Measurements from ENCODE around the gene ZBTB49. TPM values are rescaled to one million over a fixed set of nuclear protein-coding genes. Genes with fewer than 3 reads are reported as not detected.
"Not testable (repeated sequence)": the region's sequence is repeated elsewhere in the genome, so short reads cannot be mapped to it uniquely, and the experiment has no call there.

ZBTB49 gene
- total RNA-seq, 1 experiment from 2014 or later = 6.6 TPM

DNA sequence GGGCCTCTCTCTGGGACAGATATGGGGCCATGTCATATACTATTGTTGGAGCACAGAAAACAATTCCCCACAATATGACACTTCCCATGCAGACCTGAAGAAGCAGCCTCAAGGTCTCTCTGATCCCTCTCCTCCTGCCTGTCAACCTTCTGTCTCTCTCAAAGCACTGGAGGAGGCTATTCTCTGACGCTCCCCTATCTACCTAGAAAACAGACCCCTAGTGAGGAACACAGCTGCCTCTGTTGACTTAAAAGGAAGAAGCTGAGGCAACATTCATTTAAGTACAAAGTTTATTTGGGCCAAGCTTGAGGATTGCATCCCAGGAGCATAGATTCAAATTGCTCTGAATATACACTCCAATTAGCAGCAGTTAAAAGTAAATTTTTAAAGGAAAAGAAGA is 57.5 kb downstream of the ZBTB49 start:
- intact Hi-C loops (cut with micrococcal nuclease; ENCODE audit: unreplicated experiment) = no loop called here
- H3K4me3 ChIP-seq (ENCODE audit: low read depth, low read length, poor library complexity, severe bottlenecking) = no peak overlapping the region
- no peaks in the 10 kb centered on the region for H3K27me3 ChIP-seq (replicated peaks; ENCODE audit: insufficient read depth, low read depth, low read length, poor library complexity)
- ChIA-PET POLR2A (ENCODE audit: low non-redundant PET) (interaction anchor here (0.7 kb wide), 1 partner anchor 1468 kb away, joined by 3 read pairs; no protein-coding TSS in a partner anchor), CTCF (no interaction called here)
- H3K4me1 ChIP-seq (ENCODE audit: insufficient read depth, low read length, poor library complexity, severe bottlenecking) = no peaks in the 10 kb centered on the region
- DNase-seq (ENCODE audit: low spot score) = no peak
- no peak overlapping the region for H3K27ac ChIP-seq (ENCODE audit: low read depth, low read length, poor library complexity, severe bottlenecking)
- TF ChIP-seq, protein P1, sequence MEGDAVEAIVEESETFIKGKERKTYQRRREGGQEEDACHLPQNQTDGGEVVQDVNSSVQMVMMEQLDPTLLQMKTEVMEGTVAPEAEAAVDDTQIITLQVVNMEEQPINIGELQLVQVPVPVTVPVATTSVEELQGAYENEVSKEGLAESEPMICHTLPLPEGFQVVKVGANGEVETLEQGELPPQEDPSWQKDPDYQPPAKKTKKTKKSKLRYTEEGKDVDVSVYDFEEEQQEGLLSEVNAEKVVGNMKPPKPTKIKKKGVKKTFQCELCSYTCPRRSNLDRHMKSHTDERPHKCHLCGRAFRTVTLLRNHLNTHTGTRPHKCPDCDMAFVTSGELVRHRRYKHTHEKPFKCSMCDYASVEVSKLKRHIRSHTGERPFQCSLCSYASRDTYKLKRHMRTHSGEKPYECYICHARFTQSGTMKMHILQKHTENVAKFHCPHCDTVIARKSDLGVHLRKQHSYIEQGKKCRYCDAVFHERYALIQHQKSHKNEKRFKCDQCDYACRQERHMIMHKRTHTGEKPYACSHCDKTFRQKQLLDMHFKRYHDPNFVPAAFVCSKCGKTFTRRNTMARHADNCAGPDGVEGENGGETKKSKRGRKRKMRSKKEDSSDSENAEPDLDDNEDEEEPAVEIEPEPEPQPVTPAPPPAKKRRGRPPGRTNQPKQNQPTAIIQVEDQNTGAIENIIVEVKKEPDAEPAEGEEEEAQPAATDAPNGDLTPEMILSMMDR (conservative IDR thresholded peaks at IDR 0.05; ENCODE audit: low read depth, low read length) = no peak
- TF ChIP-seq EZH2 (IDR thresholded peaks at IDR 0.05; ENCODE audit: borderline replicate concordance, low read depth, low read length, poor library complexity, severe bottlenecking) = no peak
- no peaks in the 10 kb centered on the region for H3K9me3 ChIP-seq (ENCODE audit: low read depth, low read length, poor library complexity, severe bottlenecking)
- no peaks in the 10 kb centered on the region for H3K36me3 ChIP-seq (ENCODE audit: insufficient read depth, low read length, poor library complexity, severe bottlenecking)
- BruUV-seq (replicated peaks) = no TSS peak

DNA sequence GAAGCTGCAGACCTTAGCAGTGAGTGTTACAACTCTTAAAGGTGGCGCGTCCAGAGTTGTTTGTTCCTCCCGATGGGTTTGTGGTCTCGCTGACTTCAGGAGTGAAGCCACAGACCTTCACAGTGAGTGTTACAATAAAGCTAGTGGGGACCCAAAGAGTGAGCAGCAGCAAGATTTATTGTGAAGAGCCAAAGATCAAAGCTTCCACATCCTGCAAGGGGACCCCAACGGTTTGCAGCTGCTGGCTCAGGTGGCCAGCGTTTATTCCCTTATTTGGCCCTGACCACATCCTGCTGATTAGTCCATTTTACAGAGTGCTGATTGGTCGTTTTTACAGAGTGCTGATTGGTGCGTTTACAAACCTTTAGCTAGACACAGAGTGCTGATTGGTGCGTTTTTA is 58.5 kb downstream of the ZBTB49 start:
- BruUV-seq (replicated peaks); H3K4me1 ChIP-seq (ENCODE audit: insufficient read depth, low read length, poor library complexity, severe bottlenecking); H3K27me3 ChIP-seq (replicated peaks; ENCODE audit: insufficient read depth, low read depth, low read length, poor library complexity); H3K27ac ChIP-seq (ENCODE audit: low read depth, low read length, poor library complexity, severe bottlenecking); H3K4me3 ChIP-seq (ENCODE audit: low read depth, low read length, poor library complexity, severe bottlenecking); intact Hi-C loops (cut with micrococcal nuclease; ENCODE audit: unreplicated experiment); CTCF ChIA-PET; H3K9me3 ChIP-seq (ENCODE audit: low read depth, low read length, poor library complexity, severe bottlenecking); POLR2A ChIA-PET (ENCODE audit: low non-redundant PET); DNase-seq (ENCODE audit: low spot score); H3K36me3 ChIP-seq (ENCODE audit: insufficient read depth, low read length, poor library complexity, severe bottlenecking): not testable (repeated sequence)

DNA sequence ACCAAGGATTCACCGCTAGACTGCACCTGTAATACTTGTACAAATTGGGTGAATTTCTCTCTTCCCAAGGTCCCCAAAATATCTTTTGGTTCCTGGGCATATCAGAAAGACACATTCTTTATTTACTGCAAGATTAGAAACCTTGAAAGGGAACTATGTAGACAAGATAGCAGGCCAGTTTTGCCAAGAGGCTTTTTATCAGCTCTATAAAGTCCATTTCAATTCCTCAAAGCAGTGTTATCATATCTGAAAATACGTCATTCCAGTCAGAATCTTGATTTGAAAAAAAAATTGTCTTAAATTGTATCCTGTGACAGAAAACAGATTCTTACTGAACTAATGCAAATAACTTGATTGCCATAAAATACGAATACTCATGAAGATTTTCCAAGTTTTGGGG is 59.8 kb downstream of the ZBTB49 start:
- ChIA-PET CTCF (no interaction called here), POLR2A (ENCODE audit: low non-redundant PET) (no interaction called here)
- DNase-seq (ENCODE audit: low spot score) = no peak

GRCh38 chr4:4350909-4351308 is 60.9 kb downstream of the ZBTB49 start:
- no peaks in the 10 kb centered on the region for H3K27me3 ChIP-seq (replicated peaks; ENCODE audit: insufficient read depth, low read depth, low read length, poor library complexity)
- H3K9me3 ChIP-seq (ENCODE audit: low read depth, low read length, poor library complexity, severe bottlenecking) = no peaks in the 10 kb centered on the region
- ChIA-PET CTCF (no interaction called here), POLR2A (ENCODE audit: low non-redundant PET) (no interaction called here)
- no peak overlapping the region for H3K27ac ChIP-seq (ENCODE audit: low read depth, low read length, poor library complexity, severe bottlenecking)
- BruUV-seq (replicated peaks) = no TSS peak
- H3K4me3 ChIP-seq (ENCODE audit: low read depth, low read length, poor library complexity, severe bottlenecking) = no peak overlapping the region
- no peaks in the 10 kb centered on the region for H3K4me1 ChIP-seq (ENCODE audit: insufficient read depth, low read length, poor library complexity, severe bottlenecking)
- TF ChIP-seq EZH2 (IDR thresholded peaks at IDR 0.05; ENCODE audit: borderline replicate concordance, low read depth, low read length, poor library complexity, severe bottlenecking) = no peak
- TF ChIP-seq, protein P1 (conservative IDR thresholded peaks at IDR 0.05; ENCODE audit: low read depth, low read length) = no peak
- intact Hi-C loops (cut with micrococcal nuclease; ENCODE audit: unreplicated experiment) = no loop called here
- no peak for DNase-seq (ENCODE audit: low spot score)
- H3K36me3 ChIP-seq (ENCODE audit: insufficient read depth, low read length, poor library complexity, severe bottlenecking) = no peaks in the 10 kb centered on the region

More for the DNA sequence above, 59.8 kb downstream of the ZBTB49 start:
- intact Hi-C loops (cut with micrococcal nuclease; ENCODE audit: unreplicated experiment) = no loop called here
- Histone ChIP-seq H3K27me3 (replicated peaks; ENCODE audit: insufficient read depth, low read depth, low read length, poor library complexity) (no peaks in the 10 kb centered on the region), H3K36me3 (ENCODE audit: insufficient read depth, low read length, poor library complexity, severe bottlenecking) (no peaks in the 10 kb centered on the region), H3K27ac (ENCODE audit: low read depth, low read length, poor library complexity, severe bottlenecking) (no peak overlapping the region), H3K4me1 (ENCODE audit: insufficient read depth, low read length, poor library complexity, severe bottlenecking) (no peaks in the 10 kb centered on the region), H3K4me3 (ENCODE audit: low read depth, low read length, poor library complexity, severe bottlenecking) (no peak overlapping the region), H3K9me3 (ENCODE audit: low read depth, low read length, poor library complexity, severe bottlenecking) (no peaks in the 10 kb centered on the region)
- TF ChIP-seq EZH2 (IDR thresholded peaks at IDR 0.05; ENCODE audit: borderline replicate concordance, low read depth, low read length, poor library complexity, severe bottlenecking) = no peak
- TF ChIP-seq, protein P1 (conservative IDR thresholded peaks at IDR 0.05; ENCODE audit: low read depth, low read length) = no peak
- BruUV-seq (replicated peaks) = no TSS peak
